GM18868 (cell line): ENCODE results near the gene KLF2.

Source experiments
- ATAC-seq: cut with Tn5 transposase; IDR thresholded peaks from one replicate; pipeline ENCODE4 v1.9.1; 2021; ENCODE audit warnings: mild to moderate bottlenecking, moderate library complexity; ENCODE audit not compliant: unreplicated experiment

The KLF2 gene

DNA sequence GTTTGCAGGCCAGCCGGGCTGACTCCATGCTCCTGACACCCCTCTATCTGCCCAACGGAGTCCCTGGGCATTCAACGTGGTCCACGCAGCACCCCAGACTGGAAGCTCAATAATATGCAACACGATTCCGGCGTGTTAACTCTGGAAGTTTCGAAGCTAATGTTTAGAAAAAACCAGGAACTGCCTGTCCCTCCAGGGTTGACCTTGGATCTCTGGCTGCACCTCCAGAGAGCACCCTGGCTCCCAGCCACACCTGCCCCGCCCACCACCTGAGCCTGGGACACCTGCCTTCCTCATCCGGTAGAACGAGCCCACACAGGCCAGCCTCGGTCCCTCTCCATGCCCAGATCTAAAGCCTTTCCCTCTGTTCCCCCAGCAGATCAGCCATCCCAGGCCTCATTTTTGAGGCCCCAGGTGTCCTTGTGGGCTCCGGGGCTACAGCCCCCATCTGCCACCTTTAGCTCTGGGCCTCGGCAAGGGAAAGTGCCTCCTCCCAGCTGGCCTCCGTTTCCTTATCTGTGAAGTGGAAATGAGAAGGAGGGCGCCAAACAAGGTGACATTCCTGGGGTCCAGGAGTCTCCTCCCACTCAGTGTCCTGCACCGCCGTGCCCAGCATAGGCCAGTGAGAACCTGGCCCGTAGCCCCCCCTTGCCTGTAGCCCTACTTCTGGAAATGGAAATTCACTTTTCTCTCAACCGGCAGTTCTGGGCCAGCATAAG, 38.7 kb downstream of the KLF2 start:
- no peak for ATAC-seq

- no peak for ATAC-seq
Measured at GRCh38 chr19:16363852-16364230, 39.2 kb downstream of the KLF2 start.

DNA sequence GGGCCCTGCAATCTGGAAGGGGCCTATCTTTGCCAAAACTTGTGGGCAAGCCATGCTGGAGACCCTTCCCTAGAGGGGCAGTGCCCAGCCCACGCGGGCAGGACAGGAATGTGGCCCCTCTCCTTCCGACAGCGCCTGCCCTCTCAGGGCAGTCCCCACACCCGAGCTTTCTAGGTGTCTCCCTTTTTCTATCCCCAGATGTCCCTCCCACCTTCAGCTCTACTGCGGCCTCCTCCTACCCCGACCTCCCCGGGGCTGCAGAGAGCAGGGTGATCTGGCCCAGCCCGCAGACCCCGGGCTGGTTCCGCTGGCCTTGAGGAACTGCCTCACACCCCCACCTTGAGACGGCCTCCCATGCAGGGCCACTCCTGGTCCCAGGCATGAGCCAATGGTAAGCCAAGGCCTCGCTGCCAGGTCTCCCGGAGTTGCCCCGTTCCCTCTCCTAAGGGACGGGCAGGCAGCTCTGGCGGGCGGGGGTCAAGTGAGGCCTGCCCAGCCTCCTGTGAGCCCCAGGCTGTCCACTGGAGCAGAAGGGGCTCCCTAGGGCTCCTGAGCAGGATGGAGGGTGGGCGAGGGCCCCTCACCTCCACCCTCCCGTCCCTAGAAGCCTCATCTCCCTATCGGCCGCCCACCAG, 39.7 kb downstream of the KLF2 start:
- ATAC-seq, result no peak

DNA sequence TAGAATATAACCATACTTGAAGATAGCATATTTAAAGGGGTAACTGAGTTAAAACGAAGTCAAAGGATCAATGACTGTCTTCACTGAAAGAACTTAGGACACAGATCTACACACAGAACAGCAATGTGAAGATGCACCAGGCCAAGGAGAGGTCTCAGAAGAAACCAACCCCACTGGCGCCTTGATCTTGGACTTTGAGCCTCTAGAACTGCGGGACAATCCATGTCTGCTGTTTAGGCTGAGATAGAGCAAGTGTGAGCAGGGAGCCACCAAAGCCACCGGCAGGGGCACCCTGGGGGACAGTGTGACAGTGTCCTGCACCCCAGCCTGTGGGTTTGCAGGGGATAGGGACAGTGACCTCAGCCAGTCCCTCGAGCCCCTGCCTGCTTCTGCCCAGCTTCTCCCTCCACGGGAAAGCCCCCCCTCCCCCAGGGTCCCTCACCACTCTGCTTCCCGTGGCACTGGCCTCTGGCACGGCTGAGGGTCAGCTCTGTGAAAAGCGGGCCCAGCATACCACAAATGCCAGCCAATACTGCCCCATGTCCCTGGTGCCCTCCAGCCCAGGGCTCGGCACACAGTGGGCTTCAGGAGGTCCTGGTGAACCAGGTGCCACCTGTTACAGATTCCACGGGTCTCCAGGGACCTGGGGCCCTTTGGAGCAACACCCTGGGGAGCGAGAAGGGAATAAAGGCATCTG, 40.8 kb downstream of the KLF2 start:
- ATAC-seq, result no peak

DNA sequence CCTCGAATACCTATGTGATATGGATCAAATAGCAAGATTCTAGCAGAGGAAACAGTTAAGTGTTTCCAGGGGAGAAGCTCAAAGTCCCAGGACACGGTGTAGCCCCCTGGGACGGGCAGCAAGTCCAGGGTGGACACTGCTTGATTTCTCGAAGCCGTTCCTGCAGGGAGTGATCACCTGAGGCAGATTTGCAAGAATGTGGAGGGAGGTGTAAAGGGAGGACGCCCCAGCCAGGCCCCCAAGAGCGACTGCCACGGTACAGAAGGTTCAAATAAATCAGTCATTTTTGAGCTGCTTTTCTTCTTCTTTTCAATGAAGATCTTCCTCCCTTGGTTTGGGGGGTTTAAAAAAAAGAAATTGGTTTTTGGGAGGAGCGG, 41.4 kb downstream of the KLF2 start:
- ATAC-seq, result no peak

DNA sequence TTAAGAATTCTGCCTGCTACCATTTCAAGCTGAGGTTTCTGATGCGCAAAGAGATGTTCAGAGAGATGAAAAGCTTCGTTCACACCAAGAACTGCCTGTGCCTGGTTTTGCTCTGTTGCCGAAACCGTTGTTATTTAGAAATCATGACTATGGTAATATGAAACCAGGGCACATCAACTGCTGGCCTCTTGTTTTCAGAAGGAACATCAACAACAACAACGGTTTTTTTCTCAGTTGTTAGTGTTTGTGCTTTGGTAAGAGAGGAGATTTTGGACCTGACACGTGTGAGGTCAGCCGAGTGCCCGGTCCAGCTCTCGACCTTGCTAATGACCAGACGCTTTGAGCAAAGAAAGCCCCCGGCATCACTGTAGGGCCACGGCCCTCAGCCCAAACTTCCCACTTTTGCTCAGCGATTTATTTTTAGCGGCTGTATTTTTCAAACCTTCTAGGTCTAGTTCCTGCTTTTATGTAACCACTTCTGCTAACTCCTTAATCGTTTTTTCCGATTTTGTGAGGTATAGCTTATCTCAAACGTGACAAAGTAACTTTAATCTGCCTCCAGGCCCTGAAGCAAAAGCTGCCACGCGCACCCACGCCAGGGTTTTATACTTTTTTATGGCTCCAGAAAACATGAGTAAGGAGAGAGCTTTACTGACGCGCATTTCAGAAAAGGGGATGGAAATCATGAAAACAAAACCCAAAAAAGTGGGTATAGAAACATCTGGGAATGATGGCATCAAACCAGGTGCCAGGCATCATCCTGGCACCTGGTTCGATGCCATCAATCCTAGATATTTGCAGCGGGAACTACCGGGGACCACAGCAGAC, 42.0 kb downstream of the KLF2 start:
- ATAC-seq, result no peak

- ATAC-seq, result peak; percentile 46
Measured at GRCh38 chr19:16367261-16367683, 42.6 kb downstream of the KLF2 start.

- ATAC-seq, result no peak
Measured at GRCh38 chr19:16368385-16369305, 44.0 kb downstream of the KLF2 start.

GRCh38 chr19:16369306-16369663, 44.7 kb downstream of the KLF2 start:
- no peak for ATAC-seq

- no peak for ATAC-seq
Measured at GRCh38 chr19:16369664-16370576, 45.3 kb downstream of the KLF2 start.

GRCh38 chr19:16370641-16371391, 46.2 kb downstream of the KLF2 start:
- ATAC-seq, result no peak

- ATAC-seq, result peak; percentile 51
Measured at GRCh38 chr19:16371540-16371986, 46.9 kb downstream of the KLF2 start.

- no peak for ATAC-seq
Measured at GRCh38 chr19:16372065-16372915, 47.7 kb downstream of the KLF2 start.

GRCh38 chr19:16373079-16373478, 48.5 kb downstream of the KLF2 start:
- no peak for ATAC-seq

DNA sequence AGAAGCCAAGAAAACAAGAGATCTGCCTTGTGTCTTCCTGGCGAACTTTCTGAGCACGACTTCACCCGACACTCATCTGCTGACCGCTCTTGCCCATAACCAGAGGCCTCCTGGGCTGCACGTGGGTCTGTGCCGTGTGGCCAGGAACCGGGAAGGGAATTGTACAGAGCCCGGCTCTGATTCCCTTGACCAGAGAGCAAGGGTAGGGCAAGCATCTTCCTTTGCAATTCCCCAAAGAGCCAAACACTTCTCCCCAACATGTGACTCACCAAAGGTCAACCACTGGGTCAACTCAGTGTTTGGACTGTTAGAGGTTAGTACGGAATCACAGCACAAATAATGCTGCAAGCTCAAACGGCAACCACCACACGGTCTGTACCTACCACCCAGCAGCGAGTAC, 48.9 kb downstream of the KLF2 start:
- ATAC-seq, result no peak

DNA sequence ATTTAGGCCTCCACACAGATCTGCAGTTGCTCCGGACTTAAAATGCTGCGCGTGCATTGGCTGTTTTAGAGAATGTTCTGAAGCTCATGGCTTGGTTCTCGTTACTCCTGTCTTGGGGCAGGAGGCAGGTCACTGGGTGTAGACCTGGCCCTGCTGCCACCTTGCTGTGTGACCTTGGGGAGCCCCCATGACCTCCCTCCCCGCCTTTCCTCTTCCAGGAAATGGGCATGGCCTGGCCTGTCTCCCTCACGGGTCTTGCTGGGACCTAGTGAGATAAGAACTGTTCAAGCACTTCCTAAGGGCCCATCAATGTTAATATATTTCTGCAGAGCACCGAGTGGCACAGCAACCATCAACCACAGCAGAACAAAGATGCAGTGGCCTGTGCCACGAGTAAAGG, 49.4 kb downstream of the KLF2 start:
- no peak for ATAC-seq

GRCh38 chr19:16374436-16374835, 49.8 kb downstream of the KLF2 start:
- no peak for ATAC-seq
